Activated naive CD4-positive, alpha-beta T cell treated with Interleukin-2 at 50 U/mL for 16 hours (primary cell): ENCODE data around the gene KRT26.

ENCODE experiments used
- DNase-seq: peaks from one replicate; pipeline ENCODE4 v3.0.0-alpha.2; 2020

The KRT26 gene

GRCh38 chr17:40726919-40727318 lies 45.1 kb downstream of the KRT26 start:
- no peak for DNase-seq

- no peak for DNase-seq
Observed at GRCh38 chr17:40724656-40725055, 47.3 kb downstream of the KRT26 start.

DNA sequence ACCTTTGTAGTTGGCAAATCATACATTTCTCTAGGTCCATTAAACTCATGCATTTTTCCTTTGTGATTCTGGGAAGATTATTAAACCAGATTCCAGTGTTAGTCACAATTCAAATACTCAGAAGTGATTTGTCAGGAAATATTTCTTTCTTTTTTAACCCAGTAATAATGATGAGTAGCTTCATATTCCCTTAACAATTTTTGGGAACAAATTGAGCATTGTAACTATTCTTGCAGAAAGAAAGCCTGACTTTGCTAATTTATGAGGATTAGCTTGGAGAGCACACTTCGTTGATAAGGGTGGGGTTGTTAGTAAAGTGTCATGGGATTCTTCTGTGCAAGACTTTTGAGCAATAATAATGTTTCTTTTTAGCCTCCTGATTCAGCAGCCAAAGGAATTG lies 49.8 kb downstream of the KRT26 start:
- no peak for DNase-seq

GRCh38 chr17:40720899-40721298 lies 51.1 kb downstream of the KRT26 start:
- no peak for DNase-seq

DNA sequence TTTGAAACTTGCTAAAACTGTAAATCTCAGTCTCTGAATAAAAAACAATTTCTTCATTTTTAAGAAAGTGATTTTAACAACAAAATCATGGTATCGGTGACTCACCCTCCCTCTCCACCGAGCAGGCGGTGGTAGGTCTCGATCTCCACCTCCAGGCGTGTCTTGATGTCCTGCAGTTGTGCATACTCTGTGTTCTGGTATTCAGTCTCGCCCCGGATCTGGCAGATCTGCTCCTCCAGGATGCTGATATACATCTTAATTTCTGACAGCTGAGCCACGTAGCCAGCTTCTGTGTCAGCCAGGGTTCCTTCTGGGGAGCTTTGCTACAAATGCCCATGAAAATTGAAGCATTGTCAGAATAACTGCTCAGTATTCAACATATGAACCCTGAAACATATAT lies 53.1 kb downstream of the KRT26 start:
- DNase-seq = no peak

DNA sequence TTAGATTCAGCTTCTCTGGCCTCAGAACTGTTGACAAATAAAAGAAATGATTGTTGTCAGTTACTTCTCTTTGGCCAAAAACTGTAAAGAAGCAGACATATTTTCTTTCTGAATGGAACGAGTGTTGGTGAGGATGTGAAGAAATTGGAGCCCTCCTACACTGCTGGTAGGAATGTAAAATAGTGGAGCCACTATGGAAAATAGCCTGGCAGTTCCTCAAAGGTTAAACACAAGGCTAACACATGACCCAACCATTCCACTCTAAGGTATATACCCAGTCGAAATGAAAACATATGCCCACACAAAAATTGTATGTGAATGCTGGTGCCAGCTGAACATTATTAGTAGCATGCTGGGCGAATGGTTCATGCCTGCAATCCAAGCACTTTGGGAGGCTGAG lies 54.2 kb downstream of the KRT26 start:
- no peak for DNase-seq
